GM19023 (cell line): Measurements from ENCODE around the gene NRG2.

Experiments used
- ATAC-seq: cut with Tn5 transposase; IDR thresholded peaks from one replicate; pipeline ENCODE4 v1.9.1; 2021; ENCODE audit warnings: mild to moderate bottlenecking, moderate library complexity; ENCODE audit not compliant: unreplicated experiment

NRG2 gene

GRCh38 chr5:139911425-139912120 is 131.5 kb downstream of the NRG2 start:
- ATAC-seq, result no peak

GRCh38 chr5:139910901-139911300 is 132.2 kb downstream of the NRG2 start:
- ATAC-seq, result no peak

GRCh38 chr5:139910036-139910435 is 133.1 kb downstream of the NRG2 start:
- ATAC-seq, result no peak

- no peak for ATAC-seq
Observed at GRCh38 chr5:139908749-139909148, 134.3 kb downstream of the NRG2 start.

- no peak for ATAC-seq
Observed at GRCh38 chr5:139906661-139907060, 136.4 kb downstream of the NRG2 start.

- ATAC-seq, result no peak
Observed at GRCh38 chr5:139904816-139905661, 138.1 kb downstream of the NRG2 start.

- no peak for ATAC-seq
Observed at GRCh38 chr5:139904566-139904815, 138.6 kb downstream of the NRG2 start.

- peak; percentile 42 for ATAC-seq
Observed at GRCh38 chr5:139903795-139904565, 139.1 kb downstream of the NRG2 start.

GRCh38 chr5:139903450-139903794 is 139.7 kb downstream of the NRG2 start:
- no peak for ATAC-seq

GRCh38 chr5:139901986-139902385 is 141.1 kb downstream of the NRG2 start:
- ATAC-seq, result no peak

- no peak for ATAC-seq
Observed at GRCh38 chr5:139901251-139901575, 141.9 kb downstream of the NRG2 start.

- no peak for ATAC-seq
Observed at GRCh38 chr5:139900546-139901250, 142.4 kb downstream of the NRG2 start.

GRCh38 chr5:139898981-139899380 is 144.1 kb downstream of the NRG2 start:
- ATAC-seq, result no peak

- ATAC-seq, result no peak
Observed at GRCh38 chr5:139897982-139898381, 145.1 kb downstream of the NRG2 start.

- no peak for ATAC-seq
Observed at GRCh38 chr5:139897342-139897741, 145.8 kb downstream of the NRG2 start.

- no peak for ATAC-seq
Observed at GRCh38 chr5:139896718-139897117, 146.4 kb downstream of the NRG2 start.

GRCh38 chr5:139895647-139896046 is 147.5 kb downstream of the NRG2 start:
- no peak for ATAC-seq

GRCh38 chr5:139895046-139895445 is 148.1 kb downstream of the NRG2 start:
- no peak for ATAC-seq

- ATAC-seq, result no peak
Observed at GRCh38 chr5:139893873-139894272, 149.2 kb downstream of the NRG2 start.

- no peak for ATAC-seq
Observed at GRCh38 chr5:139889410-139889809, 153.7 kb downstream of the NRG2 start.

GRCh38 chr5:139888370-139888769 is 154.7 kb downstream of the NRG2 start:
- ATAC-seq, result no peak
